Heart left ventricle (tissue), 16 donors: Measurements from ENCODE around the gene FXYD7. TPM values are rescaled to one million over a fixed set of nuclear protein-coding genes. Genes with fewer than 3 reads are reported as not detected.

Source experiments
- ATAC-seq, 4 donors: fragments of 200-7000 bp; cut with Tn5 transposase; one replicate each; pipeline ENCODE4 v1.9.1; 2020 to 2022; ENCODE audit warnings: moderate library complexity in 4 of 4, mild to moderate bottlenecking in 3 of 4, moderate number of reproducible peaks in 1 of 4
- DNase-seq, 5 donors: peaks; one replicate each; pipeline ENCODE4 v3.0.0-alpha.2; 2020
- H3K27ac ChIP-seq, 12 donors: fragments of 200-600 bp; sonication (generic) in 4 of 12; one replicate each; pipeline versions ENCODE4 v1.5.0 to v1.8.0; 2016 to 2022; ENCODE audit warnings: mild to moderate bottlenecking in 2 of 12
- H3K27me3 ChIP-seq, 9 donors: fragments of 200-600 bp; sonication (generic) in 2 of 9; one replicate each; pipeline versions ENCODE4 v1.5.1 to v1.8.0; 2016 to 2022; ENCODE audit warnings: mild to moderate bottlenecking in 3 of 9
- H3K36me3 ChIP-seq, 9 donors: fragments of 200-600 bp; sonication (generic) in 2 of 9; one replicate each; pipeline versions ENCODE4 v1.5.0 to v1.8.0; 2018 to 2022; ENCODE audit warnings: mild to moderate bottlenecking in 2 of 9
- H3K4me1 ChIP-seq, 12 donors: fragments of 200-600 bp; sonication (generic) in 4 of 12; one replicate each; pipeline versions ENCODE4 v1.5.0 to v1.8.0; 2016 to 2022; ENCODE audit warnings: mild to moderate bottlenecking in 3 of 12
- H3K4me3 ChIP-seq, 12 donors: fragments of 200-600 bp; sonication (generic) in 4 of 12; one replicate each; pipeline versions ENCODE4 v1.5.0 to v1.8.0; 2017 to 2022; ENCODE audit warnings: mild to moderate bottlenecking in 9 of 12, moderate library complexity in 4 of 12
- H3K9me3 ChIP-seq, 12 donors: fragments of 200-600 bp; sonication (generic) in 4 of 12; one replicate each; pipeline versions ENCODE4 v1.5.0 to v1.8.0; 2016 to 2022; ENCODE audit warnings: mild to moderate bottlenecking in 1 of 12
- CTCF ChIP-seq, 12 donors: fragments of 200-600 bp; sonication (generic) in 4 of 12; IDR thresholded peaks; one replicate each; pipeline versions ENCODE4 v1.5.0 to v1.8.0; 2018 to 2022; ENCODE audit warnings: antibody characterized with exemption in 12 of 12, mild to moderate bottlenecking in 5 of 12
- POLR2A ChIP-seq, 2 donors: fragments of 450-650 bp; IDR thresholded peaks; one replicate each; pipeline ENCODE4 v1.6.1; 2017; ENCODE audit warnings: antibody characterized with exemption in 2 of 2, mild to moderate bottlenecking in 2 of 2, moderate library complexity in 2 of 2
- WGBS, 4 donors: extraction: QIAGEN DNeasy Blood & Tissue Kit in 2 of 4; methylation state at CpG; one replicate each; pipeline versions ENCODE4 v1.1.5 to v1.1.7; 2013 to 2018; 5-methylcytosine and 5-hydroxymethylcytosine counted together
- intact Hi-C, 10 donors: fragments of 100-400 bp; cut with DNase I; formaldehyde crosslinking; loops; one replicate each; pipeline versions ENCODE4 v1.11.1 to v1.14.2; 2022
- polyA plus RNA-seq, 2 donors: library from polyadenylated mRNA; stranded (reverse); fragments of 200-250 nt; gene quantifications; one replicate each; pipeline ENCODE4 v1.2.3, GENCODE V29; 2013
- total RNA-seq, 9 donors: library from RNA; depleted of rRNA in 2 of 9; stranded (reverse); fragments of >200 nt in 2 of 9; fragmentation: NEBNext Ultra II Directional in 3 of 9; extraction: Animal tissue kit (Norgen Biotek cat#: 25700) in 3 of 9; gene quantifications; one replicate each; pipeline versions ENCODE4 v1.1.0 to v1.2.4, GENCODE V29; 2016 to 2023
- donor health status: ischemic (EF 13 %, LVEDD 7.1; RV severe dilation, severe dysfunction).
- donor health status: healthy with polysubstance abuse.
- donor health status: DM: no; HTN: yes; CAD: no.
- donor health status: DM: no; HTN: no; CAD: no.
- donor health status: ischemic (EF 25% LVEDD 6.9; RV normal size, moderate dysfunction).
- donor health status: ischemic (EF 25% LVEDD 5.7; RV mildly dilated, moderate dysfunction).
- donor health status: healthy.
- donor health status: DM: yes; HTN: yes; CAD: no.
- donor health status: ischemic (EF 35%, LVEDD 5.7; RV mildly dilated, moderate dysfunction).
- donor health status: nonischemic (EF 11% LVEDD 7.7; RV severe dilation, severe dysfunction).
- donor health status: DM: yes; HTN: yes; CAD: no.
- donor health status: PGD.
- donor health status: ischemic (EF 29% LVEDD 5.4; RV normal size, mild dysfunction).
- donor health status: nonischemic (EF 23%, LVEDD 6.1; RV moderate dilation, normal function).

FXYD7 gene
- total and polyA plus RNA-seq, 11 donors = 0.21 to 0.52 (median 0.28) TPM; not detected in 8

- ATAC-seq (no peak), DNase-seq (no peak)
- intact Hi-C loops = no loop called here
- Histone ChIP-seq H3K27me3 (peaks cover 0 to 2% (median 0%) of the 10 kb centered on the region in 9 donors), H3K27ac (no peak overlapping the region), H3K4me1 (no peaks in the 10 kb centered on the region), H3K9me3 (peaks cover 0 to 3% (median 0%) of the 10 kb centered on the region in 12 donors), H3K36me3 (no peaks in the 10 kb centered on the region), H3K4me3 (no peak overlapping the region)
- TF ChIP-seq POLR2A (IDR thresholded peaks at IDR 0.05) (no peak), CTCF (IDR thresholded peaks at IDR 0.05) (no peak)
- WGBS, 4 donors = 95 to 97% (median 97%) methylated on average over 6 of the region's 6 CpGs
These were observed 38.0 kb upstream of the FXYD7 start for GRCh38 chr19:35105047-35105410.

- no peak overlapping the region for H3K4me3 ChIP-seq
- TF ChIP-seq POLR2A (IDR thresholded peaks at IDR 0.05) (no peak), CTCF (IDR thresholded peaks at IDR 0.05) (no peak)
- H3K36me3 ChIP-seq = no peaks in the 10 kb centered on the region
- H3K4me1 ChIP-seq = no peaks in the 10 kb centered on the region
- peaks cover 0 to 2% (median 0%) of the 10 kb centered on the region in 9 donors for H3K27me3 ChIP-seq
- H3K27ac ChIP-seq = peak overlapping the region in 1 of 12 donors; percentile 17
- ATAC-seq (no peak), DNase-seq (peak in 1 of 5 donors; percentile 40)
- intact Hi-C loops = no loop called here
- 81 to 89% (median 86%) methylated on average over 30 of the region's 30 CpGs for WGBS, 4 donors
- H3K9me3 ChIP-seq = peaks cover 0 to 3% (median 0%) of the 10 kb centered on the region in 12 donors
These were observed 37.4 kb upstream of the FXYD7 start for GRCh38 chr19:35105411-35106290.

- H3K27ac ChIP-seq = peak overlapping the region in 1 of 12 donors; percentile 17
- no peak for TF ChIP-seq CTCF (IDR thresholded peaks at IDR 0.05)
- no peak for TF ChIP-seq POLR2A (IDR thresholded peaks at IDR 0.05)
- DNase-seq (peak in 1 of 5 donors; percentile 48), ATAC-seq (no peak)
- peaks cover 0 to 2% (median 0%) of the 10 kb centered on the region in 9 donors for H3K27me3 ChIP-seq
- intact Hi-C loops = no loop called here
- no peak overlapping the region for H3K4me3 ChIP-seq
- peaks cover 0 to 3% (median 0%) of the 10 kb centered on the region in 12 donors for H3K9me3 ChIP-seq
- no peaks in the 10 kb centered on the region for H3K36me3 ChIP-seq
- 88 to 97% (median 94%) methylated on average over 8 to 9 of the region's 9 CpGs for WGBS, 4 donors
- no peaks in the 10 kb centered on the region for H3K4me1 ChIP-seq
These were observed 36.8 kb upstream of the FXYD7 start for GRCh38 chr19:35106291-35106583.

GRCh38 chr19:35106898-35107541, 36.0 kb upstream of the FXYD7 start:
- ATAC-seq = no peak
- Histone ChIP-seq H3K4me1 (no peaks in the 10 kb centered on the region), H3K36me3 (no peaks in the 10 kb centered on the region), H3K27ac (peak overlapping the region in 1 of 12 donors; percentile 30), H3K4me3 (no peak overlapping the region), H3K27me3 (peaks cover 0 to 2% (median 0%) of the 10 kb centered on the region in 9 donors), H3K9me3 (peaks cover 0 to 3% (median 0%) of the 10 kb centered on the region in 12 donors)
- DNase-seq = peak in 1 of 5 donors; percentile 5
- WGBS, 4 donors = 44 to 81% (median 46%) methylated on average over 1 to 2 of the region's 2 CpGs
- TF ChIP-seq POLR2A (IDR thresholded peaks at IDR 0.05) (no peak), CTCF (IDR thresholded peaks at IDR 0.05) (no peak)
- intact Hi-C loops = no loop called here
